HEK293 (cell line): ENCODE data around the gene CD68.

ENCODE experiments used
- GLIS1 ChIP-seq: fragments of 450-650 bp; formaldehyde crosslinking; IDR thresholded peaks from 2 replicates; pipeline ENCODE4 v1.5.1; 2016; ENCODE audit warnings: missing biosample characterization, missing genetic modification characterization
- IKZF3 ChIP-seq: fragments of 450-650 bp; IDR thresholded peaks from 2 replicates; pipeline ENCODE4 v1.5.0; 2018; ENCODE audit warnings: missing biosample characterization, mild to moderate bottlenecking, missing genetic modification characterization, moderate library complexity
- SP2 ChIP-seq: fragments of 450-650 bp; formaldehyde crosslinking; IDR thresholded peaks from 2 replicates; pipeline ENCODE4 v1.5.1; 2016; ENCODE audit warnings: missing biosample characterization, missing genetic modification characterization
- ZBTB1 ChIP-seq: fragments of 450-650 bp; formaldehyde crosslinking; IDR thresholded peaks from 2 replicates; pipeline ENCODE4 v1.5.1; 2016; ENCODE audit warnings: missing biosample characterization, missing genetic modification characterization
- ZBTB8A ChIP-seq: fragments of 450-650 bp; formaldehyde crosslinking; IDR thresholded peaks from 2 replicates; pipeline ENCODE4 v1.5.1; 2016; ENCODE audit warnings: missing biosample characterization, missing genetic modification characterization
- ZFP3 ChIP-seq: fragments of 450-650 bp; formaldehyde crosslinking; IDR thresholded peaks from 2 replicates; pipeline ENCODE4 v1.5.1; 2016; ENCODE audit warnings: low read depth, missing biosample characterization, missing genetic modification characterization
- ZIC2 ChIP-seq: fragments of 450-650 bp; formaldehyde crosslinking; IDR thresholded peaks from 2 replicates; pipeline ENCODE4 v1.5.1; 2016; ENCODE audit warnings: missing biosample characterization, missing genetic modification characterization
- ZNF10 ChIP-seq: fragments of 450-650 bp; formaldehyde crosslinking; IDR thresholded peaks from 2 replicates; pipeline ENCODE4 v1.5.1; 2017; ENCODE audit warnings: missing biosample characterization, missing genetic modification characterization
- ZNF133 ChIP-seq: fragments of 450-650 bp; formaldehyde crosslinking; IDR thresholded peaks from 2 replicates; pipeline ENCODE4 v1.5.1; 2016; ENCODE audit warnings: missing biosample characterization, missing genetic modification characterization
- ZNF184 ChIP-seq: fragments of 450-650 bp; IDR thresholded peaks from 2 replicates; pipeline ENCODE4 v1.5.1; 2018; ENCODE audit warnings: missing biosample characterization, mild to moderate bottlenecking, missing genetic modification characterization
- ZNF214 ChIP-seq: fragments of 450-650 bp; formaldehyde crosslinking; IDR thresholded peaks from 2 replicates; pipeline ENCODE4 v1.5.1; 2017; ENCODE audit warnings: missing biosample characterization, mild to moderate bottlenecking, missing genetic modification characterization, borderline replicate concordance
- ZNF23 ChIP-seq: fragments of 450-650 bp; formaldehyde crosslinking; IDR thresholded peaks from 2 replicates; pipeline ENCODE4 v1.5.1; 2016; ENCODE audit warnings: missing biosample characterization, missing genetic modification characterization, borderline replicate concordance
- ZNF266 ChIP-seq: fragments of 450-650 bp; formaldehyde crosslinking; IDR thresholded peaks from 2 replicates; pipeline ENCODE4 v1.5.1; 2016; ENCODE audit warnings: missing biosample characterization, missing genetic modification characterization, low read depth
- ZNF280C ChIP-seq: fragments of 450-650 bp; formaldehyde crosslinking; IDR thresholded peaks from 2 replicates; pipeline ENCODE4 v1.5.1; 2016; ENCODE audit warnings: missing biosample characterization, missing genetic modification characterization
- ZNF311 ChIP-seq: fragments of 450-650 bp; formaldehyde crosslinking; IDR thresholded peaks from 2 replicates; pipeline ENCODE4 v1.5.1; 2017; ENCODE audit warnings: missing biosample characterization, missing genetic modification characterization, borderline replicate concordance
- ZNF341 ChIP-seq: fragments of 450-650 bp; formaldehyde crosslinking; IDR thresholded peaks from 2 replicates; pipeline ENCODE4; 2016; ENCODE audit warnings: low read depth, missing biosample characterization, missing genetic modification characterization
- ZNF423 ChIP-seq: fragments of 450-650 bp; formaldehyde crosslinking; IDR thresholded peaks from 2 replicates; pipeline ENCODE4 v1.5.1; 2016; ENCODE audit warnings: missing biosample characterization, missing genetic modification characterization
- ZNF514 ChIP-seq: fragments of 450-650 bp; formaldehyde crosslinking; IDR thresholded peaks from 2 replicates; pipeline ENCODE4 v1.5.1; 2016; ENCODE audit warnings: missing biosample characterization, missing genetic modification characterization
- ZNF548 ChIP-seq: fragments of 450-650 bp; formaldehyde crosslinking; IDR thresholded peaks from 2 replicates; pipeline ENCODE4 v1.5.1; 2016; ENCODE audit warnings: missing biosample characterization, missing genetic modification characterization
- ZNF560 ChIP-seq: fragments of 450-650 bp; formaldehyde crosslinking; IDR thresholded peaks from 2 replicates; pipeline ENCODE4 v1.5.1; 2017; ENCODE audit warnings: missing biosample characterization, missing genetic modification characterization, borderline replicate concordance
- ZNF561 ChIP-seq: fragments of 450-650 bp; IDR thresholded peaks from 2 replicates; pipeline ENCODE4 v1.5.1; 2018; ENCODE audit warnings: missing biosample characterization, missing genetic modification characterization, borderline replicate concordance
- ZNF610 ChIP-seq: fragments of 450-650 bp; formaldehyde crosslinking; IDR thresholded peaks from 2 replicates; pipeline ENCODE4 v1.5.1; 2016; ENCODE audit warnings: missing biosample characterization, missing genetic modification characterization, borderline replicate concordance
- ZNF692 ChIP-seq: fragments of 450-650 bp; formaldehyde crosslinking; IDR thresholded peaks from 2 replicates; pipeline ENCODE4 v1.5.1; 2016; ENCODE audit warnings: missing biosample characterization, missing genetic modification characterization
- ZNF707 ChIP-seq: fragments of 450-650 bp; formaldehyde crosslinking; IDR thresholded peaks from 2 replicates; pipeline ENCODE4 v1.5.1; 2016; ENCODE audit warnings: missing biosample characterization, missing genetic modification characterization
- ZSCAN16 ChIP-seq: fragments of 450-650 bp; formaldehyde crosslinking; IDR thresholded peaks from 2 replicates; pipeline ENCODE4 v1.5.1; 2016; ENCODE audit warnings: missing biosample characterization, missing genetic modification characterization
- TF ChIP-seq, protein P1 (sequence below): fragments of 450-650 bp; formaldehyde crosslinking; IDR thresholded peaks from 2 replicates; pipeline ENCODE4 v1.5.1; 2016; ENCODE audit warnings: missing biosample characterization, missing genetic modification characterization
- TF ChIP-seq, protein P2 (sequence below): fragments of 450-650 bp; formaldehyde crosslinking; IDR thresholded peaks from 2 replicates; pipeline ENCODE4 v1.5.1; 2016; ENCODE audit warnings: missing biosample characterization, missing genetic modification characterization, low read depth
- TF ChIP-seq, protein P3 (sequence below): fragments of 450-650 bp; formaldehyde crosslinking; IDR thresholded peaks from 2 replicates; pipeline ENCODE4 v1.5.1; 2016; ENCODE audit warnings: missing biosample characterization, missing genetic modification characterization

The CD68 gene

GRCh38 chr17:7557775-7558543 is 21.5 kb upstream of the CD68 start (continued):
- peak; percentile 66 for TF ChIP-seq SP2
- no peak for TF ChIP-seq ZSCAN16
- no peak for TF ChIP-seq ZNF707 (tag by site-specific recombination)
- no peak for TF ChIP-seq ZBTB1
- no peak for TF ChIP-seq ZNF692
- no peak for TF ChIP-seq ZNF23 (tag by site-specific recombination)
- TF ChIP-seq ZNF311, result no peak
- TF ChIP-seq ZFP3, result no peak
- TF ChIP-seq ZNF10, result peak; percentile 99
- peak; percentile 23; the same call in 1 of the 2 replicates for TF ChIP-seq GLIS1
- peak; percentile 47; the same call in 1 of the 2 replicates for TF ChIP-seq ZNF610 (tag by site-specific recombination)
- TF ChIP-seq, protein P1, sequence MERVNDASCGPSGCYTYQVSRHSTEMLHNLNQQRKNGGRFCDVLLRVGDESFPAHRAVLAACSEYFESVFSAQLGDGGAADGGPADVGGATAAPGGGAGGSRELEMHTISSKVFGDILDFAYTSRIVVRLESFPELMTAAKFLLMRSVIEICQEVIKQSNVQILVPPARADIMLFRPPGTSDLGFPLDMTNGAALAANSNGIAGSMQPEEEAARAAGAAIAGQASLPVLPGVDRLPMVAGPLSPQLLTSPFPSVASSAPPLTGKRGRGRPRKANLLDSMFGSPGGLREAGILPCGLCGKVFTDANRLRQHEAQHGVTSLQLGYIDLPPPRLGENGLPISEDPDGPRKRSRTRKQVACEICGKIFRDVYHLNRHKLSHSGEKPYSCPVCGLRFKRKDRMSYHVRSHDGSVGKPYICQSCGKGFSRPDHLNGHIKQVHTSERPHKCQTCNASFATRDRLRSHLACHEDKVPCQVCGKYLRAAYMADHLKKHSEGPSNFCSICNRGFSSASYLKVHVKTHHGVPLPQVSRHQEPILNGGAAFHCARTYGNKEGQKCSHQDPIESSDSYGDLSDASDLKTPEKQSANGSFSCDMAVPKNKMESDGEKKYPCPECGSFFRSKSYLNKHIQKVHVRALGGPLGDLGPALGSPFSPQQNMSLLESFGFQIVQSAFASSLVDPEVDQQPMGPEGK, result peak; percentile 30; the same call in 1 of the 2 replicates
- peak; percentile 16; the same call in 1 of the 2 replicates for TF ChIP-seq ZBTB8A (tag by site-specific recombination)
- no peak for TF ChIP-seq ZNF280C (tag by site-specific recombination)
- TF ChIP-seq ZIC2 (tag by site-specific recombination), result peak; percentile 60
- peak; percentile 44; the same call in 1 of the 2 replicates for TF ChIP-seq ZNF561 (tag by site-specific recombination)
- TF ChIP-seq ZNF184 (tag by site-specific recombination), result no peak
- no peak for TF ChIP-seq ZNF266
- 0 out of 2 replicates have a peak, but pooled peaks have one; percentile 15 for TF ChIP-seq IKZF3 (tag by site-specific recombination)
- TF ChIP-seq ZNF423, result 0 out of 2 replicates have a peak, but pooled peaks have one; percentile 6
- no peak for TF ChIP-seq ZNF214
- TF ChIP-seq, protein P2, sequence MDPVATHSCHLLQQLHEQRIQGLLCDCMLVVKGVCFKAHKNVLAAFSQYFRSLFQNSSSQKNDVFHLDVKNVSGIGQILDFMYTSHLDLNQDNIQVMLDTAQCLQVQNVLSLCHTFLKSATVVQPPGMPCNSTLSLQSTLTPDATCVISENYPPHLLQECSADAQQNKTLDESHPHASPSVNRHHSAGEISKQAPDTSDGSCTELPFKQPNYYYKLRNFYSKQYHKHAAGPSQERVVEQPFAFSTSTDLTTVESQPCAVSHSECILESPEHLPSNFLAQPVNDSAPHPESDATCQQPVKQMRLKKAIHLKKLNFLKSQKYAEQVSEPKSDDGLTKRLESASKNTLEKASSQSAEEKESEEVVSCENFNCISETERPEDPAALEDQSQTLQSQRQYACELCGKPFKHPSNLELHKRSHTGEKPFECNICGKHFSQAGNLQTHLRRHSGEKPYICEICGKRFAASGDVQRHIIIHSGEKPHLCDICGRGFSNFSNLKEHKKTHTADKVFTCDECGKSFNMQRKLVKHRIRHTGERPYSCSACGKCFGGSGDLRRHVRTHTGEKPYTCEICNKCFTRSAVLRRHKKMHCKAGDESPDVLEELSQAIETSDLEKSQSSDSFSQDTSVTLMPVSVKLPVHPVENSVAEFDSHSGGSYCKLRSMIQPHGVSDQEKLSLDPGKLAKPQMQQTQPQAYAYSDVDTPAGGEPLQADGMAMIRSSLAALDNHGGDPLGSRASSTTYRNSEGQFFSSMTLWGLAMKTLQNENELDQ (tag by site-specific recombination), result no peak
- TF ChIP-seq ZNF548 (tag by site-specific recombination), result no peak
- TF ChIP-seq ZNF341 (tag by site-specific recombination), result peak; percentile 68
- no peak for TF ChIP-seq ZNF514
- TF ChIP-seq, protein P3, sequence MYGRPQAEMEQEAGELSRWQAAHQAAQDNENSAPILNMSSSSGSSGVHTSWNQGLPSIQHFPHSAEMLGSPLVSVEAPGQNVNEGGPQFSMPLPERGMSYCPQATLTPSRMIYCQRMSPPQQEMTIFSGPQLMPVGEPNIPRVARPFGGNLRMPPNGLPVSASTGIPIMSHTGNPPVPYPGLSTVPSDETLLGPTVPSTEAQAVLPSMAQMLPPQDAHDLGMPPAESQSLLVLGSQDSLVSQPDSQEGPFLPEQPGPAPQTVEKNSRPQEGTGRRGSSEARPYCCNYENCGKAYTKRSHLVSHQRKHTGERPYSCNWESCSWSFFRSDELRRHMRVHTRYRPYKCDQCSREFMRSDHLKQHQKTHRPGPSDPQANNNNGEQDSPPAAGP, result no peak; the same call in 1 of the 2 replicates
- no peak for TF ChIP-seq ZNF133
- no peak for TF ChIP-seq ZNF560 (tag by site-specific recombination)
